Choroid plexus epithelial cell (primary cell): Measurements from ENCODE around the gene PRKN.

ENCODE experiments used
- DNase-seq: peaks from one replicate; pipeline ENCODE4 v3.0.0-alpha.2; 2010; ENCODE audit warnings: low read depth
- H3K4me3 ChIP-seq: 2 replicates; pipeline ENCODE4 v1.5.1; 2011; ENCODE audit warnings: low read depth, mild to moderate bottlenecking, control low read depth, low read length, moderate library complexity
- TF ChIP-seq, protein P1 (sequence below): conservative IDR thresholded peaks from 2 replicates; pipeline ENCODE4 v1.5.1; 2011; ENCODE audit warnings: low read depth, mild to moderate bottlenecking, control low read depth, inconsistent platforms, low read length, moderate library complexity

The PRKN gene

DNA sequence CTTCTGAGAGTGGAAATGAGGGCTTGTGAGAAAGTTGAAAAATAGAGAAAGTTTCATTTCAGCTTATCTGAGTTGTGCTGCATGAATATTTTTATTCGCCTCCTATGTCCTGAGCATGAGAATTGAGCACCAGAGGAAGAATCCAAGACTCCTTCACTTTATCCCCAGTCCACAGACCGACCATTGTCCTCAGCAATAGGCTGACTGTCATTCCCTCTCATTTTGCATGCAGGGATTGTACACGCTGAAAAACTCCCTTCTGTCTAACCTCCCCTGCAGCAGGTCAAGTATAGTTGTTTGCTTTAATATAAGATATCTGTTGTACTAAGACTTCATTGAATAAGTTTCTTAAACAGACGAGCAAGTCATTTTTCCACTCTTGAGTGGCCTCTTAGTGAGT, 437.6 kb downstream of the PRKN start:
- TF ChIP-seq, protein P1, sequence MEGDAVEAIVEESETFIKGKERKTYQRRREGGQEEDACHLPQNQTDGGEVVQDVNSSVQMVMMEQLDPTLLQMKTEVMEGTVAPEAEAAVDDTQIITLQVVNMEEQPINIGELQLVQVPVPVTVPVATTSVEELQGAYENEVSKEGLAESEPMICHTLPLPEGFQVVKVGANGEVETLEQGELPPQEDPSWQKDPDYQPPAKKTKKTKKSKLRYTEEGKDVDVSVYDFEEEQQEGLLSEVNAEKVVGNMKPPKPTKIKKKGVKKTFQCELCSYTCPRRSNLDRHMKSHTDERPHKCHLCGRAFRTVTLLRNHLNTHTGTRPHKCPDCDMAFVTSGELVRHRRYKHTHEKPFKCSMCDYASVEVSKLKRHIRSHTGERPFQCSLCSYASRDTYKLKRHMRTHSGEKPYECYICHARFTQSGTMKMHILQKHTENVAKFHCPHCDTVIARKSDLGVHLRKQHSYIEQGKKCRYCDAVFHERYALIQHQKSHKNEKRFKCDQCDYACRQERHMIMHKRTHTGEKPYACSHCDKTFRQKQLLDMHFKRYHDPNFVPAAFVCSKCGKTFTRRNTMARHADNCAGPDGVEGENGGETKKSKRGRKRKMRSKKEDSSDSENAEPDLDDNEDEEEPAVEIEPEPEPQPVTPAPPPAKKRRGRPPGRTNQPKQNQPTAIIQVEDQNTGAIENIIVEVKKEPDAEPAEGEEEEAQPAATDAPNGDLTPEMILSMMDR = no peak
- no peak for DNase-seq
- no peak overlapping the region for H3K4me3 ChIP-seq

DNA sequence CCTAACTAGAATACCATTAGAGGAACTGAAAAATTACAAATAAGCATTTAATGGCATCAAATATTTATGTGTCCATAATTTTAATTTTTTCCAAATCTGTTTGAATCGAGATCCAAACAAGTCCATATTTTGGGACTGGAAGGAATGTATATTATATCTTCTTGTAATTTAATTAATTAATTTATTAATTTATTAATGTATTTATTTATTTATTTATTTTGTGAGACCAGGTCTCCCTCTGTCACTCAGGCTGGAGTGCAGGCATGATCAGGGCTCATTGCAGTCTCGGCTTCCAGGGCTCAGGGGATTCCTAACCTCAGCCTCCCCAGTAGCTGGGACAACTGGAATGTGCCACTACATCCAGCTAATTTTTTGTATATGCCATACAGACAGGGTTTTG, 453.6 kb downstream of the PRKN start:
- DNase-seq = no peak
- TF ChIP-seq, protein P1 = no peak
- H3K4me3 ChIP-seq = no peak overlapping the region

DNA sequence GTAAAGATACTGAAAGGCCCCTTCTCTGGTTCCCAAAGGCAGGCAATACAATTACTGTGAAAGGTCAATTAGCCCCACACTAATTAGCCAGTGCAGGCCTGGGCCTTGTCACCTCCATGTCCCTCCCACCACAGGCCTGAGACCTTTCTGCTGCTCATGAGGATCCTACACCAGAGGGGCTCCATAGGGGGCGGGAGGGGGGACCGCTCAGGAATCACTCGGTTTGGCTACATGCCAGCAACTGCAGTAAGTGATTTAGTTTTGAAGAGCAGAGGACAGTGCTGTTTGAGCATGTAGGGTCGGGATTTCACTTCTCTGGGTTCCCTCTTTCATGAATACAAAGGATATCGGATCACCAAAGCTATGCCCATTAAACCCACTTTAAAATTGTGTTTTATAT, 455.6 kb downstream of the PRKN start:
- no peak for DNase-seq
- no peak overlapping the region for H3K4me3 ChIP-seq
- TF ChIP-seq, protein P1 = no peak

GRCh38 chr6:162270966-162271365, 456.6 kb downstream of the PRKN start:
- DNase-seq = no peak
- no peak overlapping the region for H3K4me3 ChIP-seq
- TF ChIP-seq, protein P1 = no peak

DNA sequence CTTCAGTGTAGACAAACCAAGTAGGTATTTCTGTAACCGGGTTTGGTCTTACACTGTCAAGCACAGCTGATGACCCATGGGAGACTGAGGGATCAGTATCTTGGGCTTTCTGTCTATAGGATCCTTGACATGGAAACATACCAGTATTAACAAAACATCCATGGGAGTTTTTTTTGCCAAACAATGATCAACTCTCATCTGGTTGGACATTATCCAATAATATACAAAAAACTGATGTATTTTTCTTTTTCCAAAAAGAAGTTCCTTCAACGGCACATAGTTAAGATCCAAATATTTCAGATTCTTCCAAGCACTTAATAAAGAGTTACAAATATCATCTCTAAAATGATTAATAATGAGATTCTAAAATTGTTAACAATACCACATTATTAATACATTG, 459.9 kb downstream of the PRKN start:
- TF ChIP-seq, protein P1 = no peak

GRCh38 chr6:162267126-162267525, 460.4 kb downstream of the PRKN start:
- H3K4me3 ChIP-seq = no peak overlapping the region
- TF ChIP-seq, protein P1 = no peak
- DNase-seq = no peak

More for the DNA sequence above, 459.9 kb downstream of the PRKN start:
- no peak for DNase-seq
- H3K4me3 ChIP-seq = no peak overlapping the region

- H3K4me3 ChIP-seq = no peak overlapping the region
- DNase-seq = no peak
- TF ChIP-seq, protein P1 = no peak
Observed at GRCh38 chr6:162264581-162264980, 463.0 kb downstream of the PRKN start.
